Breast epithelium (tissue), 4 donors: Measurements from ENCODE around the gene BRD1. TPM values are rescaled to one million over a fixed set of nuclear protein-coding genes. Genes with fewer than 3 reads are reported as not detected.

Experiments used
- DNase-seq, 2 donors: peaks; one replicate each; pipeline ENCODE4 v3.0.0-alpha.2; 2019; ENCODE audit warnings: low spot score in 2 of 2
- H3K27ac ChIP-seq, 2 donors: fragments of 200-600 bp; sonication (generic) in 1 of 2; one replicate each; pipeline ENCODE4 v1.5.1; 2016 to 2019; ENCODE audit warnings: mild to moderate bottlenecking in 1 of 2
- H3K27me3 ChIP-seq, 2 donors: fragments of 200-600 bp; sonication (generic) in 1 of 2; one replicate each; pipeline versions ENCODE4 v1.5.1 to v1.6.0; 2017 to 2019; ENCODE audit warnings: control low read depth in 1 of 2, mild to moderate bottlenecking in 1 of 2
- H3K36me3 ChIP-seq: fragments of 200-600 bp; one replicate; pipeline ENCODE4 v1.5.1; 2019
- H3K4me1 ChIP-seq, 2 donors: fragments of 200-600 bp; sonication (generic); one replicate each; pipeline ENCODE4 v1.5.1; 2016 to 2019; ENCODE audit warnings: control low read depth in 1 of 2
- H3K4me3 ChIP-seq, 3 donors: fragments of 200-600 bp; sonication (generic); 1 replicate in 2 of 3; 2 replicates in 1 of 3; pipeline ENCODE4 v1.5.1; 2016 to 2019; ENCODE audit warnings: mild to moderate bottlenecking in 3 of 3, moderate library complexity in 2 of 3
- H3K9me3 ChIP-seq, 2 donors: fragments of 200-600 bp; sonication (generic) in 1 of 2; one replicate each; pipeline ENCODE4 v1.5.1; 2016 to 2019; ENCODE audit warnings: control low read depth in 1 of 2
- CTCF ChIP-seq, 3 donors: fragments of 450-650 bp; IDR thresholded peaks; one replicate each; pipeline ENCODE4 v1.5.1; 2016 to 2017; ENCODE audit warnings: antibody characterized with exemption in 3 of 3, mild to moderate bottlenecking in 3 of 3, moderate library complexity in 3 of 3
- POLR2A ChIP-seq: fragments of 450-650 bp; IDR thresholded peaks from one replicate; pipeline ENCODE4 v1.6.1; 2016; ENCODE audit warnings: antibody characterized with exemption, mild to moderate bottlenecking, moderate library complexity
- POLR2AphosphoS5 ChIP-seq, 3 donors: sonication (generic); formaldehyde crosslinking; IDR thresholded peaks; one replicate each; pipeline ENCODE4 v1.6.1; 2017; ENCODE audit warnings: antibody characterized with exemption in 3 of 3
- intact Hi-C: fragments of 100-400 bp; cut with DNase I; formaldehyde crosslinking; loops from one replicate; pipeline ENCODE4 v1.15.1; 2023; ENCODE audit warnings: low total_unique reads
- total RNA-seq, 3 donors: library from RNA; depleted of rRNA; stranded (reverse); fragments of >200 nt; gene quantifications; one replicate each; pipeline ENCODE4 v1.1.0, GENCODE V29; 2016

The BRD1 gene
- total RNA-seq, 3 donors from 2014 or later, result 33.4 to 35.1 (median 34.1) TPM

- Histone ChIP-seq H3K9me3 (no peaks in the 10 kb centered on the region), H3K27me3 (peaks cover 3 to 17% of the 10 kb centered on the region in 2 donors), H3K27ac (no peak overlapping the region), H3K4me3 (no peak overlapping the region), H3K36me3 (no peaks in the 10 kb centered on the region), H3K4me1 (no peaks in the 10 kb centered on the region)
- intact Hi-C loops, result no loop called here
- TF ChIP-seq POLR2AphosphoS5 (IDR thresholded peaks at IDR 0.05) (no peak), CTCF (IDR thresholded peaks at IDR 0.05) (no peak)
- DNase-seq, result no peak
These were observed 72.7 kb downstream of the BRD1 start for GRCh38 chr22:49754696-49755630.

GRCh38 chr22:49753961-49754695 lies 73.5 kb downstream of the BRD1 start:
- Histone ChIP-seq H3K36me3 (no peaks in the 10 kb centered on the region), H3K4me1 (no peaks in the 10 kb centered on the region), H3K27me3 (peaks cover 3 to 24% of the 10 kb centered on the region in 2 donors), H3K27ac (no peak overlapping the region), H3K4me3 (no peak overlapping the region), H3K9me3 (no peaks in the 10 kb centered on the region)
- TF ChIP-seq POLR2AphosphoS5 (IDR thresholded peaks at IDR 0.05) (no peak), CTCF (IDR thresholded peaks at IDR 0.05) (no peak), POLR2A (no peak)
- intact Hi-C loops, result no loop called here
- DNase-seq, result no peak

DNA sequence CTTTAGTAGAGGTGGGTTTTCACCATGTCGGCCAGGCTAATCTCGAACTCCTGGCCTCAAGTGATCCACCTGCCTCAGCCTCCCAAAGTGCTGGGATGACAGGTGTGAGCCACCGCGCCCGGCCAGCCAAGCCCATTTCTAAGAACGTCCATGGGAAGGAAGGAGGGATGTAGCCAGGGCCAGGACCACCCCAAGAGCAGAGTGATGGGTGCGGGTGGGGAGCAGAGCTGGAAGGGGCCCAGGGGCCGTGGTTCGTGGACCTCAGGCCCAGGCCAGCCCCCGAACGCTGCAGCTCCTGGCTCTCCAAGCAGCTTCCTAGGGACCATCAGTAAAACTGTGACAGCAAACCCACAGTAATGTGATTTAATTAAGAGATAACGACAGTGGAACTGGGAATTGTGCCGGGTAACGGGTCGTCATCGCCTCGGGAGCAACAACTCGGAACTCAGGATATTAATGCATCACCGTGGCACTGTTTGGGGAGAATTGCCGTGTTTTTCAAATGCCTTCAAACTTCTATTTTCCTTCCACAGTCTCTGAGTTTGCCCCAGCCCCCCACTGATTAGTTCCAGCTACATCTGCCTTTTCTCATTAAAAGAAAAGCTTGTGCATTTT lies 74.3 kb downstream of the BRD1 start:
- TF ChIP-seq CTCF (IDR thresholded peaks at IDR 0.05) (no peak), POLR2A (no peak), POLR2AphosphoS5 (IDR thresholded peaks at IDR 0.05) (no peak)
- Histone ChIP-seq H3K4me3 (no peak overlapping the region), H3K4me1 (no peaks in the 10 kb centered on the region), H3K27ac (no peak overlapping the region), H3K9me3 (peaks cover 1 to 3% of the 10 kb centered on the region in 2 donors), H3K36me3 (no peaks in the 10 kb centered on the region), H3K27me3 (peaks cover 3 to 30% of the 10 kb centered on the region in 2 donors)
- DNase-seq, result no peak
- intact Hi-C loops, result no loop called here

DNA sequence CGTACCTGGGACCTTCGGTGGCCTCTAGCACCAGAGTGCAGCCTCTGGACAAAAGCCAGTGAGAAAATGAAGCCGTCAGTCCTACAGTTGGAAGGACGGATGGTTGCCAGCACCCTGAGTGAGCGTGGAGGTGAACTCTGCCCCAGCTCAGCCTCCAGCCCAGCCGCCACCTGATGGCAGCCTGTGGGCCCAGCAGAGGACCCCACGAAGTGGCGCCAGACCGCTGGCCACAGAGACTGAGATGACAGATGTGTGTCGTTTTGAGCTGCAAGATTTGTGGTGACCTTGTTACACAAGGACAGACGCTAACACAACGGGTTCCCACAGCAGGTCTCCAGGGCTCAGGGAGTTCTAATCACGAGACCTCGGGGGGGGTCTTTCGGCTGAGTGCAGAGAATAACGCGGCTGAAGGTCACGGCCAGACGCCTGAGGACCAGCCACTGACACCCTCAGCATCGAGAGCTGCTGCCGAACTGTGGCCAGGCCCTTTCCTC lies 75.0 kb downstream of the BRD1 start:
- H3K27ac ChIP-seq, result no peak overlapping the region
- no peaks in the 10 kb centered on the region for H3K36me3 ChIP-seq
- H3K4me1 ChIP-seq, result no peaks in the 10 kb centered on the region
- peaks cover 3 to 33% of the 10 kb centered on the region in 2 donors for H3K27me3 ChIP-seq
- intact Hi-C loops, result no loop called here
- DNase-seq, result no peak
- no peak overlapping the region for H3K4me3 ChIP-seq
- TF ChIP-seq POLR2A (no peak), POLR2AphosphoS5 (IDR thresholded peaks at IDR 0.05) (no peak), CTCF (IDR thresholded peaks at IDR 0.05) (no peak)
- peaks cover 5 to 7% of the 10 kb centered on the region in 2 donors for H3K9me3 ChIP-seq
